HCT116 (cell line): ENCODE data around the gene IL20RA. TPM values are rescaled to one million over a fixed set of nuclear protein-coding genes. Genes with fewer than 3 reads are reported as not detected.

ENCODE experiments used
- ATAC-seq: fragments of 200-7000 bp; cut with Tn5 transposase; 2 replicates; pipeline ENCODE4 v1.9.1; 2020; ENCODE audit warnings: mild to moderate bottlenecking, moderate library complexity
- BruUV-seq: library from RNA; stranded (reverse); fragments of 400-500 nt; replicated peaks from 2 replicates; lab custom pipeline; 2021; lab: Mats Ljungman, UMichigan
- CTCF ChIA-PET: fragments of 300-600 bp; sonication (Branson Sonifier 250); formaldehyde crosslinking; loops from one replicate; lab custom pipeline; 2021; ENCODE audit warnings: antibody characterized with exemption; lab: Charles Lee
- POLR2A ChIA-PET: fragments of 300-600, 350-600 bp; sonication (Branson Sonifier 250); formaldehyde crosslinking; loops from one replicate; lab custom pipeline; 2021; ENCODE audit warnings: antibody characterized with exemption; lab: Charles Lee
- RAD21 ChIA-PET, 2 experiments: fragments of 300-600 bp; sonication (Branson Sonifier 250); formaldehyde crosslinking; loops; one replicate each; lab custom pipeline; 2023; ENCODE audit warnings: low total read pairs in 2 of 2; ENCODE audit not compliant: uncharacterized antibody in 2 of 2, unreplicated experiment in 2 of 2, low non-redundant PET in 1 of 2; lab: Charles Lee
- DNase-seq: peaks from one replicate; pipeline ENCODE4 v3.0.0-alpha.2; 2010; ENCODE audit warnings: low read depth, low spot score
- H2AFZ ChIP-seq: fragments of 200-600 bp; shearing (Covaris generic), sonication (generic); 2 replicates; pipeline ENCODE4 v1.6.1; 2017; ENCODE audit warnings: low read depth, mixed run types, mixed read lengths, antibody characterized with exemption, low read length; ENCODE audit not compliant: poor library complexity, severe bottlenecking
- H3K27ac ChIP-seq: 2 replicates; pipeline ENCODE4 v1.5.1; 2012; ENCODE audit warnings: low read depth, low read length
- H3K27me3 ChIP-seq: fragments of 200-600 bp; sonication (generic); 2 replicates; pipeline ENCODE4 v1.6.1; 2016; ENCODE audit warnings: mixed run types, low read length, mixed read lengths; ENCODE audit not compliant: insufficient read depth
- H3K36me3 ChIP-seq, 2 experiments: fragments of 200-500 bp in 1 of 2; fragments of 200-600 bp in 1 of 2; sonication (Bioruptor generic) in 1 of 2; sonication (generic) in 1 of 2; 2 replicates each; pipeline versions ENCODE4 v1.5.1 to v1.6.1; 2014 to 2016; ENCODE audit warnings: low read length in 2 of 2, inconsistent platforms in 1 of 2, mixed read lengths in 1 of 2, mixed run types in 1 of 2; ENCODE audit not compliant: insufficient read depth in 2 of 2, control insufficient read depth in 1 of 2
- H3K4me1 ChIP-seq, 2 experiments: fragments of 200-600 bp in 1 of 2; sonication (generic) in 1 of 2; 2 replicates each; pipeline versions ENCODE4 v1.5.1 to v1.6.1; 2012 to 2017; ENCODE audit warnings: low read length in 2 of 2, inconsistent platforms in 1 of 2, mild to moderate bottlenecking in 1 of 2, mixed read lengths in 1 of 2, mixed run types in 1 of 2, moderate library complexity in 1 of 2; ENCODE audit not compliant: insufficient read depth in 2 of 2, control insufficient read depth in 1 of 2
- H3K4me2 ChIP-seq: fragments of 200-600 bp; sonication (generic); 2 replicates; pipeline ENCODE4 v1.6.1; 2017; ENCODE audit warnings: mixed run types, low read length, mixed read lengths
- H3K4me3 ChIP-seq, 2 experiments: fragments of 200-600 bp in 1 of 2; sonication (generic) in 1 of 2; replicated peaks in 1 of 2; 2 replicates each; pipeline ENCODE4 v1.5.1; 2011 to 2016; ENCODE audit warnings: low read length in 2 of 2, control low read depth in 1 of 2, low read depth in 1 of 2, mild to moderate bottlenecking in 1 of 2, mixed read lengths in 1 of 2, mixed run types in 1 of 2
- H3K79me2 ChIP-seq: fragments of 200-600 bp; sonication (generic); 2 replicates; pipeline ENCODE4 v1.6.1; 2017; ENCODE audit warnings: mild to moderate bottlenecking, mixed run types, low read length, moderate library complexity, mixed read lengths; ENCODE audit not compliant: insufficient read depth
- H3K9ac ChIP-seq: fragments of 200-600 bp; sonication (generic); 2 replicates; pipeline ENCODE4 v1.6.1; 2016; ENCODE audit warnings: low read length, mixed read lengths
- H3K9me2 ChIP-seq: fragments of 200-600 bp; sonication (generic), shearing (Covaris generic); 2 replicates; pipeline ENCODE4 v1.6.1; 2017; ENCODE audit warnings: mixed run types, mild to moderate bottlenecking, moderate library complexity; ENCODE audit not compliant: insufficient read depth
- H3K9me3 ChIP-seq, 2 experiments: fragments of 200-500 bp in 1 of 2; fragments of 200-600 bp in 1 of 2; sonication (Bioruptor generic) in 1 of 2; sonication (generic) in 1 of 2; 2 replicates each; pipeline ENCODE4 v1.6.1; 2014 to 2017; ENCODE audit warnings: low read length in 2 of 2, mixed read lengths in 2 of 2, inconsistent platforms in 1 of 2, low read depth in 1 of 2, mild to moderate bottlenecking in 1 of 2, mixed run types in 1 of 2, moderate library complexity in 1 of 2; ENCODE audit not compliant: control insufficient read depth in 1 of 2, insufficient read depth in 1 of 2
- H4K20me1 ChIP-seq: fragments of 200-600 bp; sonication (generic), shearing (Covaris generic); 2 replicates; pipeline ENCODE4 v1.6.1; 2017; ENCODE audit warnings: mixed run types, mild to moderate bottlenecking, moderate library complexity; ENCODE audit not compliant: insufficient read depth
- EGR1 ChIP-seq: IDR thresholded peaks from 2 replicates; pipeline ENCODE4 v1.6.1; 2012; ENCODE audit warnings: low read depth
- FOSL1 ChIP-seq: IDR thresholded peaks from 2 replicates; pipeline ENCODE4 v1.6.1; 2012; ENCODE audit warnings: low read depth
- POLR2AphosphoS5 ChIP-seq: IDR thresholded peaks from 2 replicates; pipeline ENCODE4 v1.6.1; 2011; ENCODE audit warnings: mild to moderate bottlenecking, low read depth, low read length, moderate library complexity
- SRF ChIP-seq: IDR thresholded peaks from 2 replicates; pipeline ENCODE4 v1.6.1; 2012; ENCODE audit warnings: low read depth
- TCF7L2 ChIP-seq: IDR thresholded peaks from 2 replicates; pipeline ENCODE4 v1.7.0; 2011; ENCODE audit warnings: borderline replicate concordance, inconsistent platforms; ENCODE audit not compliant: insufficient read depth, insufficient read length; ENCODE audit errors: extremely low read depth
- YY1 ChIP-seq: IDR thresholded peaks from 2 replicates; pipeline ENCODE4 v1.6.1; 2011; ENCODE audit warnings: low read length, low read depth, moderate library complexity, mild to moderate bottlenecking; ENCODE audit not compliant: insufficient replicate concordance; ENCODE audit errors: extremely low read depth
- intact Hi-C: fragments of 100-400 bp; cut with micrococcal nuclease; formaldehyde crosslinking; loops from 2 replicates; pipeline ENCODE4 v1.10.0; 2022
- total RNA-seq: library from RNA; stranded (reverse); gene quantifications from one replicate; pipeline ENCODE4 v1.2.1, GENCODE V29; 2021; ENCODE audit not compliant: unreplicated experiment
- TF ChIP-seq, protein P1 (sequence below): IDR thresholded peaks from 2 replicates; pipeline ENCODE4 v1.6.1; 2012
- TF ChIP-seq, protein P2 (sequence below): IDR thresholded peaks from 2 replicates; pipeline ENCODE4 v1.6.1; 2011; ENCODE audit warnings: mild to moderate bottlenecking, low read length, moderate library complexity; ENCODE audit not compliant: insufficient replicate concordance; ENCODE audit errors: extremely low read depth

IL20RA gene
- total RNA-seq, 1 experiment from 2014 or later, result 1.1 TPM

DNA sequence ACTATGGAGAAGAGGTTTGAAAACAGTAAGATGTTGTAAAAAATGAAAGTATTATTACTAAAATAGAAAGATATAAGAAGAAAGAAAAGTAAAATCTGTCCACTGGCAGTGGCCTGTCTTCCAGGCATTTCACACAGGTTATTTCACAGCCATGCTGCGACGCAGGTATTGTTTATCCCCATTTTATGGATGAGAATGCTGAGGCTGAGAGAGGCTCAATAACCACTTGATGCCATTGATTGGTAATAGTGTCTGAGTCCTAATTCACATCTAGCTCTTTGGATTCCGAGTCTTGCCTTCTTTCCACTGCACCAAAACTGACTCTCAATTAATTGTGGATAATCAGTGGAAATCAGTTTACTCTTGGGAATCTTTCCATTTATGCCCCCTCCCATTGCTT, 37.2 kb upstream of the IL20RA start (continued):
- no peak for TF ChIP-seq TCF7L2
- no peak for TF ChIP-seq EGR1
- no peak for TF ChIP-seq POLR2AphosphoS5
- no peak for TF ChIP-seq SRF
- TF ChIP-seq, protein P1, sequence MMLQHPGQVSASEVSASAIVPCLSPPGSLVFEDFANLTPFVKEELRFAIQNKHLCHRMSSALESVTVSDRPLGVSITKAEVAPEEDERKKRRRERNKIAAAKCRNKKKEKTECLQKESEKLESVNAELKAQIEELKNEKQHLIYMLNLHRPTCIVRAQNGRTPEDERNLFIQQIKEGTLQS, result no peak
- TF ChIP-seq FOSL1, result no peak
- TF ChIP-seq, protein P2, sequence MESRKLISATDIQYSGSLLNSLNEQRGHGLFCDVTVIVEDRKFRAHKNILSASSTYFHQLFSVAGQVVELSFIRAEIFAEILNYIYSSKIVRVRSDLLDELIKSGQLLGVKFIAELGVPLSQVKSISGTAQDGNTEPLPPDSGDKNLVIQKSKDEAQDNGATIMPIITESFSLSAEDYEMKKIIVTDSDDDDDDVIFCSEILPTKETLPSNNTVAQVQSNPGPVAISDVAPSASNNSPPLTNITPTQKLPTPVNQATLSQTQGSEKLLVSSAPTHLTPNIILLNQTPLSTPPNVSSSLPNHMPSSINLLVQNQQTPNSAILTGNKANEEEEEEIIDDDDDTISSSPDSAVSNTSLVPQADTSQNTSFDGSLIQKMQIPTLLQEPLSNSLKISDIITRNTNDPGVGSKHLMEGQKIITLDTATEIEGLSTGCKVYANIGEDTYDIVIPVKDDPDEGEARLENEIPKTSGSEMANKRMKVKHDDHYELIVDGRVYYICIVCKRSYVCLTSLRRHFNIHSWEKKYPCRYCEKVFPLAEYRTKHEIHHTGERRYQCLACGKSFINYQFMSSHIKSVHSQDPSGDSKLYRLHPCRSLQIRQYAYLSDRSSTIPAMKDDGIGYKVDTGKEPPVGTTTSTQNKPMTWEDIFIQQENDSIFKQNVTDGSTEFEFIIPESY, result no peak

DNA sequence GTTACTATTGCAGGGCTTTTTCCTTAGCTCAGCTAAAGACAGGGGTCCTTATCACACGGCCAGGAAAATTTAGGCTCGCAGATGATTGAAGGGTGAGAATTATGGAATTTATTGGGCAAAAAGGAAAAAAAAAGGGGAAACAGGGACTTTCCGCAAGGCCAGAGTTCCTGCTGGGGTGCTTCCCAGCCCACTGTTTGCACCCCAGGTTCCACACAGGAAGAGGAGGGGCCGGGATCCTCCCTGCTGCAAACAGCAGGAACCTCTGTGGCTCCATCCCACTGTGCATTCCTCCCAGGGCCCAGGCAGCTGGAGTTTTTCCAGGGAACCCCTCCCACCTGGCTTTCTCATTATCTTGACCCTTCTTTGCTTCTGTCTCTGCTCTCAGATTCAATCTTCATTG, 35.9 kb upstream of the IL20RA start:
- no TSS peak for BruUV-seq
- no peaks in the 10 kb centered on the region for H3K36me3 ChIP-seq
- H3K27me3 ChIP-seq, result no peaks in the 10 kb centered on the region
- no peaks in the 10 kb centered on the region for H3K4me1 ChIP-seq
- no peak overlapping the region for H2AFZ ChIP-seq
- TF ChIP-seq, protein P1, result no peak
- TF ChIP-seq YY1 (no peak), POLR2AphosphoS5 (no peak)
- no peaks in the 10 kb centered on the region for H3K9me2 ChIP-seq
- RAD21 ChIA-PET, result no interaction called here
- no peaks in the 10 kb centered on the region for H3K9me3 ChIP-seq
- intact Hi-C loops, result no loop called here
- no peak overlapping the region for H3K4me3 ChIP-seq
- no peaks in the 10 kb centered on the region for H3K79me2 ChIP-seq
- H4K20me1 ChIP-seq, result no peaks in the 10 kb centered on the region
- ATAC-seq (no peak), DNase-seq (no peak)
- POLR2A ChIA-PET, result no interaction called here
- CTCF ChIA-PET, result interaction anchor here (2.1 kb wide), 1 partner anchor 14 kb away, joined by 7 read pairs; no protein-coding TSS in a partner anchor
- H3K27ac ChIP-seq, result no peak overlapping the region
- H3K9ac ChIP-seq, result no peak overlapping the region
- H3K4me2 ChIP-seq, result no peak overlapping the region
